GM19452 (cell line): ENCODE measurements around the gene CEP78.

Source experiments
- ATAC-seq: cut with Tn5 transposase; IDR thresholded peaks from one replicate; pipeline ENCODE4 v1.9.1; 2021; ENCODE audit not compliant: unreplicated experiment

The CEP78 gene

GRCh38 chr9:78234810-78235209 lies 1.1 kb upstream of the CEP78 start:
- no peak for ATAC-seq

- ATAC-seq = no peak
Measured at GRCh38 chr9:78235256-78235761, 566 bp upstream of the CEP78 start.

GRCh38 chr9:78236551-78236910 lies 656 bp downstream of the CEP78 start:
- ATAC-seq = no peak

GRCh38 chr9:78238046-78239038 lies 2.5 kb downstream of the CEP78 start:
- no peak for ATAC-seq

GRCh38 chr9:78239506-78239905 lies 3.6 kb downstream of the CEP78 start:
- ATAC-seq = no peak

GRCh38 chr9:78242041-78242440 lies 6.2 kb downstream of the CEP78 start:
- no peak for ATAC-seq

- ATAC-seq = no peak
Measured at GRCh38 chr9:78243130-78243529, 7.3 kb downstream of the CEP78 start.

- ATAC-seq = no peak
Measured at GRCh38 chr9:78245401-78245800, 9.5 kb downstream of the CEP78 start.

GRCh38 chr9:78248635-78249034 lies 12.8 kb downstream of the CEP78 start:
- no peak for ATAC-seq

- ATAC-seq = no peak
Measured at GRCh38 chr9:78249542-78249941, 13.7 kb downstream of the CEP78 start.

GRCh38 chr9:78252616-78253015 lies 16.7 kb downstream of the CEP78 start:
- ATAC-seq = no peak

GRCh38 chr9:78253285-78253684 lies 17.4 kb downstream of the CEP78 start:
- no peak for ATAC-seq

- no peak for ATAC-seq
Measured at GRCh38 chr9:78261403-78262001, 25.6 kb downstream of the CEP78 start.

GRCh38 chr9:78262655-78263054 lies 26.8 kb downstream of the CEP78 start:
- ATAC-seq = no peak

- ATAC-seq = no peak
Measured at GRCh38 chr9:78267889-78268288, 32.0 kb downstream of the CEP78 start.

GRCh38 chr9:78269784-78270183 lies 33.9 kb downstream of the CEP78 start:
- ATAC-seq = no peak

GRCh38 chr9:78272307-78272706 lies 36.4 kb downstream of the CEP78 start:
- ATAC-seq = no peak

- ATAC-seq = no peak
Measured at GRCh38 chr9:78273761-78274160, 37.9 kb downstream of the CEP78 start.

GRCh38 chr9:78278177-78278777 lies 42.4 kb downstream of the CEP78 start:
- no peak for ATAC-seq

GRCh38 chr9:78278801-78279200 lies 42.9 kb downstream of the CEP78 start:
- ATAC-seq = no peak

- ATAC-seq = no peak
Measured at GRCh38 chr9:78280982-78281668, 45.2 kb downstream of the CEP78 start.
